SK-N-SH (cell line): Measurements from ENCODE around the gene PTOV1. TPM values are rescaled to one million over a fixed set of nuclear protein-coding genes. Genes with fewer than 3 reads are reported as not detected.
A peak's percentile ranks its signal among the peaks of the same experiment; 100 is the strongest.

Experiments
- CTCF ChIA-PET: fragments of 300-600, 350-600 bp; formaldehyde crosslinking; extraction: SDS; loops from one replicate; lab custom pipeline; 2021; lab: Yijun Ruan, JAX
- POLR2A ChIA-PET: fragments of 350-600 bp; sonication (Branson Sonifier 250); formaldehyde crosslinking; extraction: SDS; loops from one replicate; lab custom pipeline; 2020; ENCODE audit warnings: antibody characterized with exemption, inconsistent platforms; lab: Yijun Ruan, JAX
- DNase-seq: peaks from one replicate; pipeline ENCODE4 v3.0.0; 2012
- H2AFZ ChIP-seq: fragments of 200-600 bp; sonication (generic); 2 replicates; pipeline ENCODE4 v1.8.1; 2016; ENCODE audit warnings: antibody characterized with exemption, mild to moderate bottlenecking, low read depth
- H3F3A ChIP-seq: fragments of 200-600 bp; sonication (generic); replicated peaks from 2 replicates; pipeline ENCODE3; 2016; ENCODE audit warnings: antibody characterized with exemption, mild to moderate bottlenecking; ENCODE audit not compliant: insufficient read depth
- H3K27ac ChIP-seq, 2 experiments: fragments of 200-500 bp in 1 of 2; fragments of 200-600 bp in 1 of 2; sonication (Bioruptor generic) in 1 of 2; sonication (generic), shearing (Covaris generic) in 1 of 2; 2 replicates each; pipeline versions ENCODE4 v1.5.1 to v1.6.1; 2014 to 2016; ENCODE audit warnings: low read depth in 2 of 2, inconsistent platforms in 1 of 2, low read length in 1 of 2, mild to moderate bottlenecking in 1 of 2, mixed read lengths in 1 of 2
- H3K27me3 ChIP-seq: fragments of 200-600 bp; sonication (generic), shearing (Covaris generic); 2 replicates; pipeline ENCODE4 v1.6.1; 2016; ENCODE audit warnings: mixed run types; ENCODE audit not compliant: insufficient read depth
- H3K36me3 ChIP-seq, 2 experiments: fragments of 200-500 bp in 1 of 2; fragments of 200-600 bp in 1 of 2; sonication (Bioruptor generic) in 1 of 2; sonication (generic) in 1 of 2; replicated peaks in 1 of 2; 2 replicates each; pipeline versions ENCODE3 to v1.5.1; 2014 to 2016; ENCODE audit warnings: low read length in 1 of 2, mild to moderate bottlenecking in 1 of 2; ENCODE audit not compliant: insufficient read depth in 2 of 2, control insufficient read depth in 1 of 2
- H3K4me1 ChIP-seq, 2 experiments: fragments of 200-500 bp in 1 of 2; fragments of 200-600 bp in 1 of 2; sonication (Bioruptor generic) in 1 of 2; sonication (generic), shearing (Covaris generic) in 1 of 2; 2 replicates each; pipeline versions ENCODE4 v1.5.1 to v1.6.1; 2014 to 2016; ENCODE audit warnings: low read depth in 1 of 2, low read length in 1 of 2, mixed run types in 1 of 2; ENCODE audit not compliant: insufficient read depth in 2 of 2, control insufficient read depth in 1 of 2
- H3K4me2 ChIP-seq: fragments of 200-600 bp; sonication (generic), shearing (Covaris generic); 2 replicates; pipeline ENCODE4 v1.6.1; 2017; ENCODE audit warnings: mixed run types
- H3K4me3 ChIP-seq, 2 experiments: fragments of 200-500 bp in 1 of 2; fragments of 200-600 bp in 1 of 2; sonication (Bioruptor generic) in 1 of 2; sonication (generic), shearing (Covaris generic) in 1 of 2; 2 replicates each; pipeline versions ENCODE4 v1.5.1 to v1.8.1; 2014 to 2016; ENCODE audit warnings: low read depth in 2 of 2, inconsistent platforms in 1 of 2, low read length in 1 of 2, mild to moderate bottlenecking in 1 of 2, mixed read lengths in 1 of 2, moderate library complexity in 1 of 2
- H3K79me2 ChIP-seq: fragments of 200-600 bp; sonication (generic); 2 replicates; pipeline ENCODE4 v1.8.1; 2017; ENCODE audit warnings: mild to moderate bottlenecking; ENCODE audit not compliant: insufficient read depth
- H3K9ac ChIP-seq: fragments of 200-600 bp; sonication (generic); 2 replicates; pipeline ENCODE4 v1.6.1; 2017; ENCODE audit warnings: mixed run types
- H3K9me2 ChIP-seq: fragments of 200-600 bp; sonication (generic); 2 replicates; pipeline ENCODE4 v1.6.1; 2017; ENCODE audit warnings: mixed run types
- H3K9me3 ChIP-seq: fragments of 200-600 bp; sonication (generic); 2 replicates; pipeline ENCODE4 v1.6.1; 2017; ENCODE audit warnings: mixed run types, mild to moderate bottlenecking, moderate library complexity
- H4K20me1 ChIP-seq: fragments of 200-600 bp; sonication (generic); 2 replicates; pipeline ENCODE4 v1.6.1; 2017; ENCODE audit warnings: mild to moderate bottlenecking, mixed run types; ENCODE audit not compliant: insufficient read depth
- EZH2phosphoT487 ChIP-seq: fragments of 200-600 bp; sonication (generic); IDR thresholded peaks from 2 replicates; pipeline ENCODE4 v1.6.1; 2017; ENCODE audit warnings: low read depth, mixed run types, mild to moderate bottlenecking, antibody characterized with exemption, moderate library complexity, borderline replicate concordance
- GATA2 ChIP-seq: sonication (generic); formaldehyde crosslinking; IDR thresholded peaks from 2 replicates; pipeline ENCODE4 v1.5.0; 2020; ENCODE audit warnings: mild to moderate bottlenecking, missing genetic modification reagents
- MEF2A ChIP-seq: IDR thresholded peaks from 2 replicates; pipeline ENCODE4 v1.4.0; 2012; ENCODE audit warnings: low read depth, borderline replicate concordance
- PBX3 ChIP-seq: IDR thresholded peaks from 2 replicates; pipeline ENCODE4; 2012
- POLR2AphosphoS5 ChIP-seq: IDR thresholded peaks from 2 replicates; pipeline ENCODE4 v1.6.1; 2012; ENCODE audit warnings: low read depth, low read length
- RAD21 ChIP-seq: IDR thresholded peaks from 2 replicates; pipeline ENCODE4 v1.6.1; 2012; ENCODE audit warnings: mild to moderate bottlenecking, low read length
- RXRA ChIP-seq: IDR thresholded peaks from 2 replicates; pipeline ENCODE4 v1.4.0; 2012; ENCODE audit warnings: low read depth, mild to moderate bottlenecking, borderline replicate concordance
- TEAD4 ChIP-seq: IDR thresholded peaks from 2 replicates; pipeline ENCODE4 v1.4.0; 2012; ENCODE audit warnings: mild to moderate bottlenecking, borderline replicate concordance; ENCODE audit not compliant: insufficient read depth
- WGBS: methylation state at CpG from one replicate; pipeline ENCODE4 v1.1.6; 2017; ENCODE audit warnings: low lambda C conversion rate; 5-methylcytosine and 5-hydroxymethylcytosine counted together
- polyA plus RNA-seq, 3 experiments: library from polyadenylated mRNA; depleted of rRNA; stranded (reverse); fragments of >200 nt; gene quantifications; 2 replicates each; pipeline ENCODE4 v1.2.3, GENCODE V29; 2012

Gene PTOV1
- polyA plus RNA-seq, 1 of the 3 experiments (the other 2 are of a cell fraction): 95.0 TPM

DNA sequence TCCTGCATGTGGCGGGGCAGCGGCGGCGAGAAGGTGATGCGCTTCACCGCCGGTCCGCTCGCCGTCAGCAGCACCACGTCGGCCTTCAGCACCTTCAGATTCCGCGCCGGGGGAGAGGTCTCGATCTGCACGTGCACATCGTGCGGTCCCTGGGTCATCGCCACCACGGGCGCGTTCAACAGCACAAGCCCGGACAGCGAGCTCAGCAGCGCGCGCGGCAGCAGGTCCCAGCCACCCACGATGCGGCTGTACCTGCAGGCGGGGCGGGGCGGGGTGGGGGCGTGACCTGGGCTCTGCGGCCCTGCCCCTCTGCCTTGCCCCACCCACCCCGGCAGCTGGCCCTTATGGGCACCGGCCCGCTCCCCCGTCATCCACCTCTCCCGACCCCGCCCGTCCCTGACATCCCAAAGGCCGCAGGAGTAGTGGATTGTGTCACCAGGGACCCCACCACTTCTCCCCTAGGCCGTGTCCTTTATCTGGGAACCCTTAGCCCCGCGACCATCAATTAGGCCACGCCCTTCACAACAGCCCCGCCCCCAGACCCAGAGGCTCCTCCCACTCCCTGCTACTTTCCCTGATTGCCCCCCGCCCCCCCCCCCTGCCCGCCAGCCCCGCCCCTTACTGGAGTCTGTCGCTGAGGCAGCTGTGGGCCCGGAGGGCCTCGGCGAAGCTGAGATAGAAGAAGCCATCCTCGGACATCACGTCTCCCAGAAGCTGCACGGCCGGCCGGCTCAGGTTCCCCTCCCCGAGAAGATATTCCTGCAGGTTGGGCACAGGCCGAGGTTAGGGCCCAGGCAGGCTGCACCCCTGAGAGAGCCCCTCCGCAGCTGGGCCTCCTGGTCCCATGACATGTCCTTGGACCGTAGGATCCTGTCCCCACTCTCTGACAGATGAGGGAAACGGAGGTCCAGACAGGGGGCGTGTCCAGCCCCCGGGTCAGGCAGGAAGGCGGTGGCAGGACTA lies 39.7 kb downstream of the PTOV1 start:
- POLR2A ChIA-PET: interaction anchor here (0.7 to 1.8 kb wide), 5 partner anchors 9 to 214 kb away, joined by 3 to 9 read pairs (median 3); partner anchors contain the start of genes AKT1S1, ATF5, NUP62 and TBC1D17
- Histone ChIP-seq H3K9me2 (no peaks in the 10 kb centered on the region), H3K27me3 (no peaks in the 10 kb centered on the region), H3K4me2 (peak overlapping the region; percentile 47), H3K36me3 (peaks cover 0 to 4% of the 10 kb centered on the region in 2 experiments), H2AFZ (no peak overlapping the region), H4K20me1 (no peaks in the 10 kb centered on the region), H3K79me2 (no peaks in the 10 kb centered on the region), H3F3A (peaks cover 8% of the 10 kb centered on the region), H3K27ac (peak overlapping the region in 1 of 2 experiments; percentile 44; a peak in 1 of 4 replicates), H3K4me1 (peaks cover 0 to 13% of the 10 kb centered on the region in 2 experiments; a peak in 1 of 4 replicates), H3K9ac (no peak overlapping the region), H3K9me3 (no peaks in the 10 kb centered on the region), H3K4me3 (peak overlapping the region; percentile 33 to 43; a peak in 2 of 4 replicates)
- WGBS: 38% methylated on average over 25 of the region's 69 CpGs
- TF ChIP-seq GATA2 (CRISPR knock-in tag) (no peak), PBX3 (no peak), MEF2A (no peak), POLR2AphosphoS5 (no peak)
- DNase-seq: peak; percentile 93
- CTCF ChIA-PET: interaction anchor here (0.6 to 1.6 kb wide), 15 partner anchors 9 to 90 kb away, joined by 3 to 12 read pairs (median 4); partner anchors contain the start of genes AKT1S1, ATF5, NUP62 and TBC1D17

- Histone ChIP-seq H3K4me2 (no peak overlapping the region), H4K20me1 (no peaks in the 10 kb centered on the region), H3K9me3 (no peaks in the 10 kb centered on the region), H3K27ac (peak overlapping the region in 1 of 2 experiments; percentile 44; a peak in 1 of 4 replicates), H3K36me3 (no peaks in the 10 kb centered on the region), H3K9me2 (no peaks in the 10 kb centered on the region), H3F3A (peaks cover 3% of the 10 kb centered on the region), H3K4me3 (no peak overlapping the region), H3K79me2 (no peaks in the 10 kb centered on the region), H3K4me1 (peaks cover 0 to 13% of the 10 kb centered on the region in 2 experiments; a peak in 1 of 4 replicates), H2AFZ (no peak overlapping the region), H3K9ac (no peak overlapping the region), H3K27me3 (no peaks in the 10 kb centered on the region)
- TF ChIP-seq TEAD4: no peak
- no peak for TF ChIP-seq RXRA
- no peak for TF ChIP-seq RAD21
- no peak for TF ChIP-seq EZH2phosphoT487
- 93% methylated on average over 17 of the region's 17 CpGs for WGBS
- POLR2A ChIA-PET: interaction anchor here (1.4 to 1.8 kb wide), 2 partner anchors 14 to 37 kb away, joined by 3 to 9 read pairs; partner anchors contain the start of genes AKT1S1, ATF5, NUP62 and TBC1D17
- CTCF ChIA-PET: interaction anchor here (0.8 kb wide), 1 partner anchor 82 kb away, joined by 3 read pairs; no protein-coding TSS in a partner anchor
- DNase-seq: no peak
These were observed 40.4 kb downstream of the PTOV1 start for GRCh38 chr19:49891393-49891792.
